H1 (cell line): ENCODE results near the gene OR6N1. TPM values are rescaled to one million over a fixed set of nuclear protein-coding genes. Genes with fewer than 3 reads are reported as not detected.

Experiments used
- RBBP5 ChIP-seq: IDR thresholded peaks from 2 replicates; pipeline ENCODE4 v1.7.1; 2012; ENCODE audit warnings: low read depth, mild to moderate bottlenecking, inconsistent platforms, low read length, moderate library complexity, borderline replicate concordance
- polyA plus RNA-seq, 7 experiments: library from polyadenylated mRNA; depleted of rRNA in 3 of 7; stranded (reverse) in 5 of 7; unstranded in 2 of 7; fragments of >200 nt in 5 of 7; fragments of 200-250 nt in 2 of 7; gene quantifications; 1 replicate in 5 of 7; 2 replicates in 1 of 7; 4 replicates in 1 of 7; pipeline versions ENCODE4 v1.2.1 to v1.2.3, GENCODE V29; 2011 to 2013; ENCODE audit warnings: missing spikeins in 2 of 7, mixed read lengths in 2 of 7
- total RNA-seq: library from RNA; stranded (reverse); fragmentation: NEBNext Ultra II Directional; extraction: Animal tissue kit (Norgen Biotek cat#: 25700); gene quantifications from 2 replicates; pipeline ENCODE4 v1.2.1, GENCODE V29; 2021
- TF ChIP-seq, protein P1 (sequence below): fragments of 300-600 bp; sonication (generic); IDR thresholded peaks from 2 replicates; pipeline ENCODE4 v1.7.1; 2012; ENCODE audit warnings: low read length, moderate library complexity, mild to moderate bottlenecking, inconsistent platforms; ENCODE audit not compliant: insufficient replicate concordance

OR6N1 gene
- total and polyA plus RNA-seq, 2 of the 8 experiments (the other 6 are each of a cell fraction or from before 2014, with no cell fraction given) = not detected

DNA sequence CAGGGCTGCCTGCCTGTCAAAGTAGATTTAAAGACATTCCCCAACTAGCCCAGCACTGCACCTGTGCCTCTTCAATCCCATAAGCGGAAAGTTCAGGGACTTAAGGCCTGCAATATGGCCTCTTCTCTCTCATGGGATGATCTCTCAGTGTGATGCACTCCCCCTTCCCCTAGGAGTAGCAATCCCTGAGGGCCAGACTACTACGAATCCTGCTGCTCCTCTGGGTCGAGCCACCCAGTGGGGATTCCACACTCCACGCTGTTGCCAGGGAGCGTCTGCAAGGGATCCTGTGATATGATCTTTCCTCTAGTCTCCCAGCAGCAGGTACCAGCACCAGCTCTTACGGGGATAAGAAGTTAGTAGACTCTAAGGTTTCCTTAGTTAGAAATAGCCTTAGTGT lies 22.3 kb upstream of the OR6N1 start (continued):
- TF ChIP-seq RBBP5 = no peak
- TF ChIP-seq, protein P1, sequence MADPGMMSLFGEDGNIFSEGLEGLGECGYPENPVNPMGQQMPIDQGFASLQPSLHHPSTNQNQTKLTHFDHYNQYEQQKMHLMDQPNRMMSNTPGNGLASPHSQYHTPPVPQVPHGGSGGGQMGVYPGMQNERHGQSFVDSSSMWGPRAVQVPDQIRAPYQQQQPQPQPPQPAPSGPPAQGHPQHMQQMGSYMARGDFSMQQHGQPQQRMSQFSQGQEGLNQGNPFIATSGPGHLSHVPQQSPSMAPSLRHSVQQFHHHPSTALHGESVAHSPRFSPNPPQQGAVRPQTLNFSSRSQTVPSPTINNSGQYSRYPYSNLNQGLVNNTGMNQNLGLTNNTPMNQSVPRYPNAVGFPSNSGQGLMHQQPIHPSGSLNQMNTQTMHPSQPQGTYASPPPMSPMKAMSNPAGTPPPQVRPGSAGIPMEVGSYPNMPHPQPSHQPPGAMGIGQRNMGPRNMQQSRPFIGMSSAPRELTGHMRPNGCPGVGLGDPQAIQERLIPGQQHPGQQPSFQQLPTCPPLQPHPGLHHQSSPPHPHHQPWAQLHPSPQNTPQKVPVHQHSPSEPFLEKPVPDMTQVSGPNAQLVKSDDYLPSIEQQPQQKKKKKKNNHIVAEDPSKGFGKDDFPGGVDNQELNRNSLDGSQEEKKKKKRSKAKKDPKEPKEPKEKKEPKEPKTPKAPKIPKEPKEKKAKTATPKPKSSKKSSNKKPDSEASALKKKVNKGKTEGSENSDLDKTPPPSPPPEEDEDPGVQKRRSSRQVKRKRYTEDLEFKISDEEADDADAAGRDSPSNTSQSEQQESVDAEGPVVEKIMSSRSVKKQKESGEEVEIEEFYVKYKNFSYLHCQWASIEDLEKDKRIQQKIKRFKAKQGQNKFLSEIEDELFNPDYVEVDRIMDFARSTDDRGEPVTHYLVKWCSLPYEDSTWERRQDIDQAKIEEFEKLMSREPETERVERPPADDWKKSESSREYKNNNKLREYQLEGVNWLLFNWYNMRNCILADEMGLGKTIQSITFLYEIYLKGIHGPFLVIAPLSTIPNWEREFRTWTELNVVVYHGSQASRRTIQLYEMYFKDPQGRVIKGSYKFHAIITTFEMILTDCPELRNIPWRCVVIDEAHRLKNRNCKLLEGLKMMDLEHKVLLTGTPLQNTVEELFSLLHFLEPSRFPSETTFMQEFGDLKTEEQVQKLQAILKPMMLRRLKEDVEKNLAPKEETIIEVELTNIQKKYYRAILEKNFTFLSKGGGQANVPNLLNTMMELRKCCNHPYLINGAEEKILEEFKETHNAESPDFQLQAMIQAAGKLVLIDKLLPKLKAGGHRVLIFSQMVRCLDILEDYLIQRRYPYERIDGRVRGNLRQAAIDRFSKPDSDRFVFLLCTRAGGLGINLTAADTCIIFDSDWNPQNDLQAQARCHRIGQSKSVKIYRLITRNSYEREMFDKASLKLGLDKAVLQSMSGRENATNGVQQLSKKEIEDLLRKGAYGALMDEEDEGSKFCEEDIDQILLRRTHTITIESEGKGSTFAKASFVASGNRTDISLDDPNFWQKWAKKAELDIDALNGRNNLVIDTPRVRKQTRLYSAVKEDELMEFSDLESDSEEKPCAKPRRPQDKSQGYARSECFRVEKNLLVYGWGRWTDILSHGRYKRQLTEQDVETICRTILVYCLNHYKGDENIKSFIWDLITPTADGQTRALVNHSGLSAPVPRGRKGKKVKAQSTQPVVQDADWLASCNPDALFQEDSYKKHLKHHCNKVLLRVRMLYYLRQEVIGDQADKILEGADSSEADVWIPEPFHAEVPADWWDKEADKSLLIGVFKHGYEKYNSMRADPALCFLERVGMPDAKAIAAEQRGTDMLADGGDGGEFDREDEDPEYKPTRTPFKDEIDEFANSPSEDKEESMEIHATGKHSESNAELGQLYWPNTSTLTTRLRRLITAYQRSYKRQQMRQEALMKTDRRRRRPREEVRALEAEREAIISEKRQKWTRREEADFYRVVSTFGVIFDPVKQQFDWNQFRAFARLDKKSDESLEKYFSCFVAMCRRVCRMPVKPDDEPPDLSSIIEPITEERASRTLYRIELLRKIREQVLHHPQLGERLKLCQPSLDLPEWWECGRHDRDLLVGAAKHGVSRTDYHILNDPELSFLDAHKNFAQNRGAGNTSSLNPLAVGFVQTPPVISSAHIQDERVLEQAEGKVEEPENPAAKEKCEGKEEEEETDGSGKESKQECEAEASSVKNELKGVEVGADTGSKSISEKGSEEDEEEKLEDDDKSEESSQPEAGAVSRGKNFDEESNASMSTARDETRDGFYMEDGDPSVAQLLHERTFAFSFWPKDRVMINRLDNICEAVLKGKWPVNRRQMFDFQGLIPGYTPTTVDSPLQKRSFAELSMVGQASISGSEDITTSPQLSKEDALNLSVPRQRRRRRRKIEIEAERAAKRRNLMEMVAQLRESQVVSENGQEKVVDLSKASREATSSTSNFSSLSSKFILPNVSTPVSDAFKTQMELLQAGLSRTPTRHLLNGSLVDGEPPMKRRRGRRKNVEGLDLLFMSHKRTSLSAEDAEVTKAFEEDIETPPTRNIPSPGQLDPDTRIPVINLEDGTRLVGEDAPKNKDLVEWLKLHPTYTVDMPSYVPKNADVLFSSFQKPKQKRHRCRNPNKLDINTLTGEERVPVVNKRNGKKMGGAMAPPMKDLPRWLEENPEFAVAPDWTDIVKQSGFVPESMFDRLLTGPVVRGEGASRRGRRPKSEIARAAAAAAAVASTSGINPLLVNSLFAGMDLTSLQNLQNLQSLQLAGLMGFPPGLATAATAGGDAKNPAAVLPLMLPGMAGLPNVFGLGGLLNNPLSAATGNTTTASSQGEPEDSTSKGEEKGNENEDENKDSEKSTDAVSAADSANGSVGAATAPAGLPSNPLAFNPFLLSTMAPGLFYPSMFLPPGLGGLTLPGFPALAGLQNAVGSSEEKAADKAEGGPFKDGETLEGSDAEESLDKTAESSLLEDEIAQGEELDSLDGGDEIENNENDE = no peak
- TF ChIP-seq, all 59 proteins: peak for 0
